ENCODE results near the gene OSBPL9.
"Not testable (repeated sequence)": the region's sequence is repeated elsewhere in the genome, so short reads cannot be mapped to it uniquely, and the experiment has no call there.

The OSBPL9 gene

GRCh38 chr1:51636764-51637522 lies 20.1 kb downstream of the OSBPL9 start:
- no peak for DNase-seq

- DNase-seq = no peak
Observed at GRCh38 chr1:51638350-51638749, 21.5 kb downstream of the OSBPL9 start.

- no peak for DNase-seq
Observed at GRCh38 chr1:51639694-51640093, 22.8 kb downstream of the OSBPL9 start.

GRCh38 chr1:51641096-51641495 lies 24.2 kb downstream of the OSBPL9 start:
- no peak for DNase-seq

- DNase-seq = no peak
Observed at GRCh38 chr1:51642739-51643142, 25.8 kb downstream of the OSBPL9 start.

GRCh38 chr1:51643362-51643761 lies 26.5 kb downstream of the OSBPL9 start:
- no peak for DNase-seq

- DNase-seq = no peak
Observed at GRCh38 chr1:51644020-51644419, 27.1 kb downstream of the OSBPL9 start.

GRCh38 chr1:51644533-51645197 lies 27.8 kb downstream of the OSBPL9 start:
- no peak for DNase-seq

- not testable (repeated sequence) for DNase-seq
Observed at GRCh38 chr1:51646592-51646991, 29.7 kb downstream of the OSBPL9 start.

GRCh38 chr1:51648180-51649109 lies 31.6 kb downstream of the OSBPL9 start:
- no peak for DNase-seq

- DNase-seq = no peak
Observed at GRCh38 chr1:51649593-51650091, 32.8 kb downstream of the OSBPL9 start.

- DNase-seq = no peak
Observed at GRCh38 chr1:51650198-51650597, 33.3 kb downstream of the OSBPL9 start.

GRCh38 chr1:51651552-51651942 lies 34.7 kb downstream of the OSBPL9 start:
- no peak for DNase-seq

GRCh38 chr1:51652599-51652998 lies 35.7 kb downstream of the OSBPL9 start:
- DNase-seq = no peak

GRCh38 chr1:51653127-51653526 lies 36.2 kb downstream of the OSBPL9 start:
- no peak for DNase-seq

GRCh38 chr1:51654000-51654399 lies 37.1 kb downstream of the OSBPL9 start:
- no peak for DNase-seq

GRCh38 chr1:51656374-51656773 lies 39.5 kb downstream of the OSBPL9 start:
- no peak for DNase-seq

- no peak for DNase-seq
Observed at GRCh38 chr1:51660580-51660979, 43.7 kb downstream of the OSBPL9 start.

GRCh38 chr1:51661081-51661518 lies 44.2 kb downstream of the OSBPL9 start:
- no peak for DNase-seq

GRCh38 chr1:51663105-51663504 lies 46.2 kb downstream of the OSBPL9 start:
- no peak for DNase-seq

- no peak for DNase-seq
Observed at GRCh38 chr1:51663721-51664120, 46.8 kb downstream of the OSBPL9 start.

GRCh38 chr1:51664421-51665240 lies 47.7 kb downstream of the OSBPL9 start:
- no peak for DNase-seq

Data from NCI-H1092 (cell line).